NCI-H748 treated with DMSO at 0.1 percent for 48 hours (cell line): Measurements from ENCODE around the gene CNTN2.

Source experiments
- DNase-seq: peaks from one replicate; lab custom pipeline; 2025; lab: John Stamatoyannopoulos, UW

CNTN2 gene, protein sequence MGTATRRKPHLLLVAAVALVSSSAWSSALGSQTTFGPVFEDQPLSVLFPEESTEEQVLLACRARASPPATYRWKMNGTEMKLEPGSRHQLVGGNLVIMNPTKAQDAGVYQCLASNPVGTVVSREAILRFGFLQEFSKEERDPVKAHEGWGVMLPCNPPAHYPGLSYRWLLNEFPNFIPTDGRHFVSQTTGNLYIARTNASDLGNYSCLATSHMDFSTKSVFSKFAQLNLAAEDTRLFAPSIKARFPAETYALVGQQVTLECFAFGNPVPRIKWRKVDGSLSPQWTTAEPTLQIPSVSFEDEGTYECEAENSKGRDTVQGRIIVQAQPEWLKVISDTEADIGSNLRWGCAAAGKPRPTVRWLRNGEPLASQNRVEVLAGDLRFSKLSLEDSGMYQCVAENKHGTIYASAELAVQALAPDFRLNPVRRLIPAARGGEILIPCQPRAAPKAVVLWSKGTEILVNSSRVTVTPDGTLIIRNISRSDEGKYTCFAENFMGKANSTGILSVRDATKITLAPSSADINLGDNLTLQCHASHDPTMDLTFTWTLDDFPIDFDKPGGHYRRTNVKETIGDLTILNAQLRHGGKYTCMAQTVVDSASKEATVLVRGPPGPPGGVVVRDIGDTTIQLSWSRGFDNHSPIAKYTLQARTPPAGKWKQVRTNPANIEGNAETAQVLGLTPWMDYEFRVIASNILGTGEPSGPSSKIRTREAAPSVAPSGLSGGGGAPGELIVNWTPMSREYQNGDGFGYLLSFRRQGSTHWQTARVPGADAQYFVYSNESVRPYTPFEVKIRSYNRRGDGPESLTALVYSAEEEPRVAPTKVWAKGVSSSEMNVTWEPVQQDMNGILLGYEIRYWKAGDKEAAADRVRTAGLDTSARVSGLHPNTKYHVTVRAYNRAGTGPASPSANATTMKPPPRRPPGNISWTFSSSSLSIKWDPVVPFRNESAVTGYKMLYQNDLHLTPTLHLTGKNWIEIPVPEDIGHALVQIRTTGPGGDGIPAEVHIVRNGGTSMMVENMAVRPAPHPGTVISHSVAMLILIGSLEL

DNA sequence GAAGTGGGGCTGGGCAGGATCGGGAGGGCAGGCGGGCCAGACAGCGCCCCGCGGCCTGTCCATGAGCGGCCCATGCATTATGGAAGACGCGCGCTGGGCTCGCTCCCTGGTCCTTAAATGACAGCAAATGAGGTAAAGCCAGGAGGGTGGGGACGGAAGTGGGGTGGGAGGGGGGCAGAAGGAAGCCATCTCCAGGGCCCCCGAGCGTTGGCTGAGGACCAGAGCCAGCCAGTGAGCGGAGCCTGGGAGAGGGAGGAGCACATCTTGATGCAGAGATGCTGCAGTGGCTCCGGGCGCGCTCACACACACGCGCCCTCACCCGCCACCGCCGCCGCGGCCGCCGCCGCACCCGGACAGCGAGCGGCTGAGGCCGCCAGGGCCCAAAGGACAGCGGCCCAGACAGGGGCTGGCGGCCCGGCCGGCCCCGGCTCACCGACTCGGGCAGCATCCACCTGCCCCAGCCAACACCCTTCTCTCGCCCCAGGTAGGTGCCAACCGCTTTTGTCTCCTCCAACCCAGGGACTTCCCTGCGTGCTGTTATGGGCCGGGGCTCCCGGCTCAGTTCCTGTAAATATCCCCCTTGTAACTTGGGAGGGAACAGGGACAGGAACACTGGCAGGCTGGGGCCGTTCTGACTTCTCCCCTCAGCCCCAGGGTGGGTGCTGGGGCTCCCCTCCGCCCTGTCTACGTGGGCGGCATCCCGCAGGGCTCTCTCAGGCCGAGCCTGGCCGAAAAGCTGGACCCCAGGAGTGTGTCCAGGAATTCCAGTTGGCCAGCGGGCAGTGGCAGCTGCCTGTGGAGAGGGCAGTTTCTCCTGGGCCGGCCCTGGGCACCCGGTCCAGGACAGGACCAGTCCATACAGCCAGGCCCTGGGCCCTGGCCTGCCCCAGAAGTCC, at the start of gene CNTN2:
Gene CNTN2 (plus strand): TSS at position 302 of the 896 bp plus-strand sequence. CDS start 9,974 bp downstream, outside the sequence.
- peak; percentile 36 for DNase-seq

DNA sequence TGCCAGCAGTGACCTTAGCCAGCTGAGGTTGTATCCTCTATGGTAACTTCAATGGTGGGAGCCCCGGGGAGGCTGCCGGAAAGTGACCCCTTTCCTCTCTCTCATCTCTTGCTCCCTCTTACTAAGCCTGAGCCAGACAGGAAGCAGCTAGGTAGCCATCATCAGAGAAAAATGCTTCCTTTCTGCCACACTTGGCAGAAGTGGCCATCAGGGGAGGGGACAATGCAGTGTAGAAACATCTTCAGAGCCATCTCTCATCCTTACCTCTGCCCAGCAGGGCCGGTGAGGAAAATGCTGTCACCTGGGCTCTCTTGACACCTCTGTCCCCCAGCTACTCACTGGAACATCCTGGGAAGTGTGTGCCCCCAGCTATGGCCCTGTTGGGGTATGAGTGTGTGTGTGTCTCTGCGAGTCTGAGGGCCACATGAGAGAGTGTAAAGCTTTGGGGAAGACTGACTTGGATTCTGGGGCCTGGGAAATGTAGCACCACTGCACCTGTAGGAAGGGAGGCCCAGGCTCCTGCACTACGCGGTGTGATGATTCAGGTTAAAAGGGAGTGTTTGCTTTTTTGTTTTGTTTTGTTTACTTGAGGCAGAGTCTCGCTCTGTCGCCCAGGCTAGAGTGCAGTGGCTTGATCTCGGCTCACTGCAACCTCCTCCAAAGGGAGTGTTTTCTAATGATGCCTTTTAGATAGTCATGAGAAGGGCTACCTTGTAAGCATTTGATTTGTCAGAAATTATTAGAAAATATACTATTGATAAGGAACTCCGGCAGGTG, 48.7 kb upstream of the CNTN2 start:
- no peak for DNase-seq

DNA sequence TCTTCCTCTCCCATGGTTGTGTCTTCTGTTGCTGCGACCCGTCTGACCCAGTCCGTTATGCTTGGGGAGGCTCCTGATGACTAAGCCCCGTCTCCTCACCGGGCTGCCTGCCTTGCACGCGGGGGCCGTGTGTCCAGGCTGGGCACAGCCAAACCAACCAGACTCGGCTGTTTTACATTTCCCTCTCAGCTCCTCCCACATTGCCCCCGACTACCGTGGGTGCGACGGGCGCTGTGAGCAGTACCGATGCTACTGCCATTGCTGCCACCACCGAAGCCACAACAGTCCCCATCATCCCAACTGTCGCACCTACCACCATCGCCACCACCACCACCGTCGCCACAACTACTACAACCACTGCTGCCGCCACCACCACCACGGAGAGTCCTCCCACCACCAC, 46.0 kb upstream of the CNTN2 start:
- DNase-seq, result no peak

- no peak for DNase-seq
Measured at GRCh38 chr1:204997591-204998355, 45.2 kb upstream of the CNTN2 start.

DNA sequence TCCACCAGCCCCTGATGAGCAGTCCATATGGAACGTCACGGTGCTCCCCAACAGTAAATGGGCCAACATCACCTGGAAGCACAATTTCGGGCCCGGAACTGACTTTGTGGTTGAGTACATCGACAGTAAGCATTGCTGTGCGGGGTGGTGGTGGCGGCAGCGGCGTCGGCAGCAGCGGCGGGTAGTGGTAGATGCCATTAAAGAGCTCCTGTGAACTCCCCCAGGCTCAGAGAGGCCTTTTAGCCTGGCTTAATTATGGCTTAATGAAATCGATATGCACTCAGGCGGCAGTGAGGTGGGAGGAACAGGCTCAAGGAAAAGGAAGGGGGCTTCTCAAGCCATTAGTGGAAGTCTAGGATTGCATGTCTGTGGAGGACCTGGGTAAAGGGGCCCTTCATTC, 41.9 kb upstream of the CNTN2 start:
- no peak for DNase-seq

- no peak for DNase-seq
Measured at GRCh38 chr1:205002705-205003104, 40.3 kb upstream of the CNTN2 start.

GRCh38 chr1:205003358-205004131, 39.5 kb upstream of the CNTN2 start:
- DNase-seq, result no peak

DNA sequence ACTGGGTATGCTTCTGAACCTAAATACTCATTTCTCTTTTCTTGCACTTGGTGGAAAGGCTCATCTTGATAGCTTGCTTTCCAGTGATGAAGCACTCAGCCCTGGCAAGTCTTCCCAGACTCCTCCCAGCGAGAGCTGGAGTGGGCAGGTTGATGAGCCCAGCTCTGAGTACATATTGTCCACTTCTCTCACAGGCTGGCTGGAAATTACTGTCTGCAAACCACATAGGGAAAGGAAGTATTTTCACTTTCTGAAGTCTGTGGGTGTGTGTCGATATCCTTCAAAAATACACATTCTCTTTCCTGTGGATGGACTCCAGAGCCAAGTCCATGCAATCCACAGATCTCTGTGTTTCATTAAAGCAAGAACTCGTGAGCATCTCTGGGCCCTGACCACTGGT, 38.7 kb upstream of the CNTN2 start:
- no peak for DNase-seq

GRCh38 chr1:205008896-205009295, 34.1 kb upstream of the CNTN2 start:
- no peak for DNase-seq

DNA sequence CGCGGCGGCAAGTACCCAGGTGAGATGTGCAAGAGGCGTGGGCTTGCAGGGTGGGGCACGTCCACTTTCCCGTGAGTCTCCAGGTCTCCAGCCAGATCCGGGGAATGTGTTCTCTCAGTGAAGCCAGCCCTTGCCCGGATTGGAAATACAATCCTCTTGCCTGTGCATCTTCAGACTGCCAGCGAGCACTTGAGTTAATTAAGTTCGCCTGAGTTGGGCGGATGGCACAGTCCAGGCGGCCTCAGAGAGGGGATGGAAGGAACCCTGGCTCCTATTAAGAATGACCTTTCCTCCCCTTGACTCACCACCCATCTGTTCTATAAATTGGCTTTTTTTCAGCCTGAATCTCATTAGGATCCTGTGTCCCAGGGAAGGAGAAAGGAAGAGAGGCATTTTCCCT, 33.3 kb upstream of the CNTN2 start:
- DNase-seq, result no peak

DNA sequence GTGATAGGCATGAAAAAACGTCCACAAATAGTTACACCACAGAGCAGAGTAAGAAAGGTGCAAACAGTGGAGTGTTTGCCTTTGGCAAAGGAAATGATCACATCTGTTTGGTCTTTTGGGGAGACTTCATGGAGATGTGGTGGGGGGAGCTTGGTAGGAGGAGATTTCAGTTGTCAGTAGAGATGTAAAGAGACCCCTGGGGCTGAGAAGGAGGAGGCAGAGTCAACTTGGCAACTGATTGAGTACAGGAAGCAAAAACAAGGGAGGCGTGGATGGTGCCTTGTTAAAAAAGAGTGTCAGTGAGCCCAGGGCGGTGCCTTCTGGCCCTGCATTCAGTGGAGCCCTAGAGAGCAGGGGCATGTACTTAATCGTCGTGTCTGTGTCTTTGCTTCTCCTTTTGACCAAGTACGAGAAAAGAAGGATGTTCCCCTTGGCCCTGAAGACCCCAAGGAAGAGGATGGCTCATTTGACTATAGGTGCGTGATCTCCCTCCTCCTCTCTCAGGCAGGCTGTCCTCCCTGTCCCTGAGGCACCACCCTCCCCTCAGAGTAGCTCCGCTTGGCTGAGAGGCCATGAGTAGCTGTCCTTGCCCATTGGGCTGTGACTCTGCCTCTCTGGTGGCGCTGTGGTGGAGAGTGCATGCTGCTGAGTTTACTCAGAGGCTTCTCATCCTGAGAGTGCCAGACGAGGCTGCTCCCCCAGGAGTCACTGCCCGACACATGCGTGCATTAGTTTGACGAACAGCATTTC, 30.4 kb upstream of the CNTN2 start:
- DNase-seq, result no peak

DNA sequence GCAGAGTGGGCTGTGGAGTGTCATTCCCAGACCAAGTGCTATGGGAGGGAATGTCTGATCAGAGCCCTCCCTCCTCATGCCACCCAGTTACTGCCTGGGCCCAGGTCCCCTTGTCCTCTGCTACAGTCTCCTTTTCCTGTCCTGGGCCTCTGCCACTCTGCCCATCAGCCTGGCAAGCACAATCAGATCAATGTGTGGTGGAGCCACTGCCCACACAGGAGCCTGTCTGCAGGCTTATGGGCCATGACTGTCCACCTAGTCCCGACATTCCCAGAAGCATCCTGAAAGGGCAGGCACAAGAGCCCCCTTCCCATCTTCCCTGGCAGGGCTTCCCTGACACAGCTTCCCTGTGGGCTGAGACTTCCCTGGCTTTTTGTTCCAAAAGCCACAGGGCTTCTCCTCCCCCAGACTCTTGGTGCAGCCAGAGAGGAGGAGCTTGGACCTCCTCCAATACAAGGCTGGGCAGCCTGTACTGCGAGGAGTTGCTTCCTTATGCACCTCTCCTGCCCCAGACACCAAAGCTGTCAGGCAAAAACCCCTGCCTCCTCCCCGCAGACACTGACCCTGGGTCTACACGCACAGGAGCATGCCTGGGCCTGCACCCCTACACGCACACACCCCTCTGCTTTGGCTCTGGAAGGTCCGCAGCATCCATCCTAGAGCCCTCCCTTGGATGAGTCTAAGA, 29.2 kb upstream of the CNTN2 start:
- DNase-seq, result no peak

DNA sequence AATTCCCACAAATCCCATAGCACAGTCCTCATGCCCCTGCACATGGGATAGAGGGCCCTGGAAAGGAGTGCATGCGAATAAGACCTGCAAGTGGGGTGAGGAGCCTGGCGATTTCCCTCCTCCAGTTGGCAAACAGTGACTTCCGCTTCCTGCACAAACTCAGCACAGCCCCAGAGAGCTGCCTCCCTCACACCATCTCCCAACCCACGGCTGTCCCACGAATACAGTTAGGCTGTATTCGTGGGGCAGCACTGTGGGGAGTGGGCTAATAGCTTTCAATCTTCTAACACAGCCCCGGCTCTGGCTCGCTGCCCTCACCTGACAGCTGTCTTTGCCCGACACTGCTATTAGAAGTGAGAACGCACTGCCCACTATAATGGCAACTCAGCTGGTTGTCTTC, 28.2 kb upstream of the CNTN2 start:
- no peak for DNase-seq

GRCh38 chr1:205015241-205015640, 27.8 kb upstream of the CNTN2 start:
- no peak for DNase-seq

GRCh38 chr1:205016075-205016474, 26.9 kb upstream of the CNTN2 start:
- DNase-seq, result no peak

DNA sequence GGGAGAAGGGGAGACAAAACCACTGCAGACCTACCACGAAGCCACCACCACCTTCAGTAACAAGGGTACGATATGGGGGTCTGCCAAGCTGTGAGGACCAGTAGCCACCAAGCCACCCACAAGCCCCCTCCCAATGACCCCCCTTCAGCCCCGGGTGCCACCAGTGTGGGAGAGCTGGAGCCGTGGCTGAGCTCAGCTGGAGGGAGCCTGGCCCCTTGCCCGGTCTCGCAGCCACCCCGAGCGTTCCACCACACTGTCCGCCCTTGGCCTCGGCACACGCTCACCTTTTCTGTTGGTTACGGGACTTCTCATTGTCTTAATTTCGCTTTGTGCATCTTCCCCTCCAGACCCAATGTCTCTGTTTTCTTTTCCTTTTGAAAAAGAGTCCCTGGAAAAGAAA, 26.4 kb upstream of the CNTN2 start:
- DNase-seq, result no peak

DNA sequence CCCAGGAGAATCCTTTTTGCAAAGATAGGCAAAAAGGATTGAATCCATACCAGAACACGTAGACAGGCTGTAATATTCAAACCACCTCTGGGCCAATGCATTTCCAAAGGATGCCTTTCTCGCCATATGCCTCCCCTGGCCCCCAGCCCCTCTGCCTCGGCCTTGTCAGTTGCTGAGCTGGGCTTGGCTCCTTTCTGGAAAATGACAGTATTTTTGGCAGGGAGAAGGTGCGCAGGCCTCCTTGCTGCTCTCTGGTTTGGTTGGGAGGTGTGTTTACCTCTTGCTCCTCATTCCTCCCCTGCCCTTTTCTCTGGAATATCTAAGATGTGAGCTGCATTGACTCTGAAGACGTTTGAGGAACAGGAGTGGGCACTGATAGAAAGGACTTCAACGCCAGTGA, 26.0 kb upstream of the CNTN2 start:
- DNase-seq, result no peak

- DNase-seq, result no peak
Measured at GRCh38 chr1:205017766-205018165, 25.2 kb upstream of the CNTN2 start.
